Measurements from ENCODE around the gene CLC.

DNA sequence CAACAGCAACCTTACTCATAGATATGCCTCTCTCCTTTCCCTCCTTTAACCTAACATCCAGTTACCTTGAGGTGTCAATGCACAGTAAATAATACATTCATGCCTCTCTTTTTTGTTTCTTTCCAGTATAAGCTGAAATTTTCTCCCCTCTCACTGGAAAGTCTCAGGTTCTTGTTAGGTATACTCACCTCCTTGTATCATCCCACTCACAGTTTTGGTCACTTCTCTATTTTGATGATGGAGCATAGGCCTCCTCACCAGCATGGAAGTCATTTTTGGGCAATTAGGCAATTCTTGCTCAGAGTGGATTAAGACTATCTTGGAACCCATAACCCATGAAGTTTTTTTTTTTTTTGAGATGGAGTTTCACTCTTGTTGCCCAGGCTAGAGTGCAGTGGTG lies 39.3 kb downstream of the CLC start:
- TF ChIP-seq EZH2 (IDR thresholded peaks at IDR 0.05; ENCODE audit: insufficient read depth, poor library complexity, severe bottlenecking) (no peak), EZH2phosphoT487 (IDR thresholded peaks at IDR 0.05; ENCODE audit: insufficient read depth, low read depth) (no peak)
